Measurements from ENCODE around the gene MOCS2.

The MOCS2 gene

GRCh38 chr5:53090229-53090628 lies 19.3 kb downstream of the MOCS2 start:
- ATAC-seq (ENCODE audit: low read depth), result no peak
- H3K27me3 ChIP-seq (ENCODE audit: insufficient read depth, poor library complexity, severe bottlenecking), result no peaks in the 10 kb centered on the region

GRCh38 chr5:53089481-53089991 lies 20.0 kb downstream of the MOCS2 start:
- Histone ChIP-seq H3K27ac (ENCODE audit: poor library complexity, severe bottlenecking) (no peak overlapping the region), H3K36me3 (ENCODE audit: low read depth) (peaks cover 96% of the 10 kb centered on the region), H3K9me3 (ENCODE audit: severe bottlenecking) (no peaks in the 10 kb centered on the region), H3K27me3 (ENCODE audit: insufficient read depth, poor library complexity, severe bottlenecking) (no peaks in the 10 kb centered on the region), H3K4me1 (ENCODE audit: insufficient read depth, poor library complexity, severe bottlenecking) (peaks cover 4% of the 10 kb centered on the region), H3K4me3 (ENCODE audit: severe bottlenecking) (no peak overlapping the region)
- DNase-seq (ENCODE audit: low spot score), result no peak
- no peak for ATAC-seq (ENCODE audit: low read depth)
- TF ChIP-seq CTCF (IDR thresholded peaks at IDR 0.05; ENCODE audit: poor library complexity, severe bottlenecking), result no peak

More at GRCh38 chr5:53090229-53090628, 19.3 kb downstream of the MOCS2 start:
- no peaks in the 10 kb centered on the region for H3K9me3 ChIP-seq (ENCODE audit: severe bottlenecking)
- no peak overlapping the region for H3K4me3 ChIP-seq (ENCODE audit: severe bottlenecking)
- H3K36me3 ChIP-seq (ENCODE audit: low read depth), result peaks cover 96% of the 10 kb centered on the region
- DNase-seq (ENCODE audit: low spot score), result no peak
- TF ChIP-seq CTCF (IDR thresholded peaks at IDR 0.05; ENCODE audit: poor library complexity, severe bottlenecking), result no peak
- H3K4me1 ChIP-seq (ENCODE audit: insufficient read depth, poor library complexity, severe bottlenecking), result peaks cover 4% of the 10 kb centered on the region
- H3K27ac ChIP-seq (ENCODE audit: poor library complexity, severe bottlenecking), result no peak overlapping the region

GRCh38 chr5:53087621-53088121 lies 21.9 kb downstream of the MOCS2 start:
- Histone ChIP-seq H3K9me3 (ENCODE audit: severe bottlenecking) (no peaks in the 10 kb centered on the region), H3K27me3 (ENCODE audit: insufficient read depth, poor library complexity, severe bottlenecking) (no peaks in the 10 kb centered on the region), H3K4me3 (ENCODE audit: severe bottlenecking) (no peak overlapping the region), H3K27ac (ENCODE audit: poor library complexity, severe bottlenecking) (no peak overlapping the region), H3K36me3 (ENCODE audit: low read depth) (peaks cover 98% of the 10 kb centered on the region), H3K4me1 (ENCODE audit: insufficient read depth, poor library complexity, severe bottlenecking) (peaks cover 4% of the 10 kb centered on the region)
- no peak for TF ChIP-seq CTCF (IDR thresholded peaks at IDR 0.05; ENCODE audit: poor library complexity, severe bottlenecking)
- DNase-seq (ENCODE audit: low spot score) (no peak), ATAC-seq (ENCODE audit: low read depth) (no peak)

- Histone ChIP-seq H3K36me3 (ENCODE audit: low read depth) (peaks cover 98% of the 10 kb centered on the region), H3K27ac (ENCODE audit: poor library complexity, severe bottlenecking) (no peak overlapping the region), H3K9me3 (ENCODE audit: severe bottlenecking) (no peaks in the 10 kb centered on the region), H3K4me3 (ENCODE audit: severe bottlenecking) (no peak overlapping the region), H3K4me1 (ENCODE audit: insufficient read depth, poor library complexity, severe bottlenecking) (peaks cover 4% of the 10 kb centered on the region), H3K27me3 (ENCODE audit: insufficient read depth, poor library complexity, severe bottlenecking) (no peaks in the 10 kb centered on the region)
- TF ChIP-seq CTCF (IDR thresholded peaks at IDR 0.05; ENCODE audit: poor library complexity, severe bottlenecking), result no peak
- ATAC-seq (ENCODE audit: low read depth) (no peak), DNase-seq (ENCODE audit: low spot score) (no peak)
Measured at GRCh38 chr5:53087171-53087570, 22.4 kb downstream of the MOCS2 start.

- DNase-seq (ENCODE audit: low spot score) (no peak), ATAC-seq (ENCODE audit: low read depth) (no peak)
- TF ChIP-seq CTCF (IDR thresholded peaks at IDR 0.05; ENCODE audit: poor library complexity, severe bottlenecking), result no peak
- H3K4me1 ChIP-seq (ENCODE audit: insufficient read depth, poor library complexity, severe bottlenecking), result no peaks in the 10 kb centered on the region
- H3K27me3 ChIP-seq (ENCODE audit: insufficient read depth, poor library complexity, severe bottlenecking), result no peaks in the 10 kb centered on the region
- no peak overlapping the region for H3K27ac ChIP-seq (ENCODE audit: poor library complexity, severe bottlenecking)
- peaks cover 100% of the 10 kb centered on the region for H3K36me3 ChIP-seq (ENCODE audit: low read depth)
- no peak overlapping the region for H3K4me3 ChIP-seq (ENCODE audit: severe bottlenecking)
- H3K9me3 ChIP-seq (ENCODE audit: severe bottlenecking), result no peaks in the 10 kb centered on the region
Measured at GRCh38 chr5:53084546-53085255, 24.9 kb downstream of the MOCS2 start.

Measured in RWPE2 (cell line).